Measurements from ENCODE around the gene OTULINL. TPM values are rescaled to one million over a fixed set of nuclear protein-coding genes. Genes with fewer than 3 reads are reported as not detected.

Gene OTULINL
- total RNA-seq, 3 donors from 2014 or later = 6.2 to 14.4 (median 7.2) TPM

- Histone ChIP-seq H3K9me3 (no peaks in the 10 kb centered on the region), H3K4me1 (no peaks in the 10 kb centered on the region), H3K4me3 (no peak overlapping the region), H3K27me3 (no peaks in the 10 kb centered on the region), H3K27ac (no peak overlapping the region), H3K36me3 (no peaks in the 10 kb centered on the region)
- no peak for DNase-seq (ENCODE audit: low spot score in 2 of 2)
- TF ChIP-seq POLR2AphosphoS5 (IDR thresholded peaks at IDR 0.05) (no peak), POLR2A (IDR thresholded peaks at IDR 0.05) (no peak), CTCF (IDR thresholded peaks at IDR 0.05) (no peak)
- intact Hi-C loops (cut with DNase I; ENCODE audit: low total_unique reads) = no loop called here
Observed at GRCh38 chr5:14611737-14612136, 30.1 kb downstream of the OTULINL start.

- no peaks in the 10 kb centered on the region for H3K27me3 ChIP-seq
- no peak overlapping the region for H3K27ac ChIP-seq
- DNase-seq (ENCODE audit: low spot score in 2 of 2) = no peak
- H3K9me3 ChIP-seq = no peaks in the 10 kb centered on the region
- no peak overlapping the region for H3K4me3 ChIP-seq
- intact Hi-C loops (cut with DNase I; ENCODE audit: low total_unique reads) = no loop called here
- no peak for TF ChIP-seq CTCF (IDR thresholded peaks at IDR 0.05)
- TF ChIP-seq POLR2AphosphoS5 (IDR thresholded peaks at IDR 0.05) = no peak
- no peak for TF ChIP-seq POLR2A (IDR thresholded peaks at IDR 0.05)
- H3K36me3 ChIP-seq = no peaks in the 10 kb centered on the region
- no peaks in the 10 kb centered on the region for H3K4me1 ChIP-seq
Observed at GRCh38 chr5:14614490-14614889, 32.9 kb downstream of the OTULINL start.

- Histone ChIP-seq H3K9me3 (no peaks in the 10 kb centered on the region), H3K27ac (no peak overlapping the region), H3K4me1 (no peaks in the 10 kb centered on the region), H3K36me3 (no peaks in the 10 kb centered on the region), H3K4me3 (no peak overlapping the region), H3K27me3 (no peaks in the 10 kb centered on the region)
- intact Hi-C loops (cut with DNase I; ENCODE audit: low total_unique reads) = no loop called here
- DNase-seq (ENCODE audit: low spot score in 2 of 2) = no peak
- TF ChIP-seq POLR2A (IDR thresholded peaks at IDR 0.05) = no peak
- TF ChIP-seq CTCF (IDR thresholded peaks at IDR 0.05) = no peak
- TF ChIP-seq POLR2AphosphoS5 (IDR thresholded peaks at IDR 0.05) = no peak
Observed at GRCh38 chr5:14615365-14615764, 33.8 kb downstream of the OTULINL start.

- Histone ChIP-seq H3K4me3 (no peak overlapping the region), H3K27me3 (no peaks in the 10 kb centered on the region), H3K4me1 (no peaks in the 10 kb centered on the region), H3K9me3 (peaks cover 5 to 8% of the 10 kb centered on the region in 2 donors), H3K36me3 (no peaks in the 10 kb centered on the region), H3K27ac (no peak overlapping the region)
- TF ChIP-seq POLR2A (IDR thresholded peaks at IDR 0.05) (no peak), CTCF (IDR thresholded peaks at IDR 0.05) (no peak), POLR2AphosphoS5 (IDR thresholded peaks at IDR 0.05) (no peak)
- no peak for DNase-seq (ENCODE audit: low spot score in 2 of 2)
- intact Hi-C loops (cut with DNase I; ENCODE audit: low total_unique reads) = no loop called here
Observed at GRCh38 chr5:14617441-14617840, 35.8 kb downstream of the OTULINL start.

GRCh38 chr5:14627270-14627669, 45.7 kb downstream of the OTULINL start:
- H3K27me3 ChIP-seq = no peaks in the 10 kb centered on the region
- no peak for DNase-seq (ENCODE audit: low spot score in 2 of 2)
- no peaks in the 10 kb centered on the region for H3K4me1 ChIP-seq
- no peaks in the 10 kb centered on the region for H3K36me3 ChIP-seq
- H3K4me3 ChIP-seq = no peak overlapping the region
- H3K9me3 ChIP-seq = no peaks in the 10 kb centered on the region
- no peak overlapping the region for H3K27ac ChIP-seq
- intact Hi-C loops (cut with DNase I; ENCODE audit: low total_unique reads) = loop anchor here (10.0 kb wide), 1 partner anchor 162 kb away; no protein-coding TSS in a partner anchor
- no peak for TF ChIP-seq POLR2A (IDR thresholded peaks at IDR 0.05)
- TF ChIP-seq CTCF (IDR thresholded peaks at IDR 0.05) = no peak
- no peak for TF ChIP-seq POLR2AphosphoS5 (IDR thresholded peaks at IDR 0.05)

Data from breast epithelium (tissue), 4 donors.